WTC11 (cell line): ENCODE measurements around the gene CEP120. TPM values are rescaled to one million over a fixed set of nuclear protein-coding genes. Genes with fewer than 3 reads are reported as not detected.

Source experiments
- ATAC-seq: fragments of 200-7000 bp; cut with Tn5 transposase; 2 replicates; pipeline ENCODE4 v1.10.0; 2021; ENCODE audit warnings: mild to moderate bottlenecking, moderate library complexity
- CTCF ChIA-PET: fragments of 300-600 bp; sonication (Branson Sonifier 250); formaldehyde crosslinking; loops from one replicate; lab custom pipeline; 2021; ENCODE audit warnings: antibody characterized with exemption; lab: Charles Lee
- POLR2A ChIA-PET: fragments of 350-600 bp; sonication (Branson Sonifier 250); formaldehyde crosslinking; loops from one replicate; lab custom pipeline; 2021; ENCODE audit warnings: antibody characterized with exemption; lab: Charles Lee
- DNase-seq: peaks from one replicate; pipeline ENCODE4 v3.0.0; 2021; ENCODE audit warnings: low spot score
- H3K27ac Mint-ChIP-seq: 2 replicates; pipeline ENCODE4 v1.8.0; 2021; ENCODE audit warnings: mixed read lengths
- H3K27me3 Mint-ChIP-seq: 2 replicates; pipeline ENCODE4 v1.8.0; 2021; ENCODE audit warnings: low read depth, mild to moderate bottlenecking, moderate library complexity, mixed read lengths
- H3K36me3 Mint-ChIP-seq: 2 replicates; pipeline ENCODE4 v1.8.0; 2021; ENCODE audit warnings: mixed read lengths
- H3K4me1 Mint-ChIP-seq: 2 replicates; pipeline ENCODE4 v1.8.0; 2022; ENCODE audit warnings: mixed read lengths
- H3K4me3 Mint-ChIP-seq: 2 replicates; pipeline ENCODE4 v1.8.0; 2021; ENCODE audit warnings: mild to moderate bottlenecking, moderate library complexity, mixed read lengths
- H3K9me3 Mint-ChIP-seq: 2 replicates; pipeline ENCODE4 v1.8.0; 2021; ENCODE audit warnings: mixed read lengths
- AFF4 ChIP-seq: sonication (generic); formaldehyde crosslinking; IDR thresholded peaks from 2 replicates; pipeline ENCODE4 v1.8.1; 2023; ENCODE audit warnings: mild to moderate bottlenecking, missing genetic modification reagents, borderline replicate concordance
- CTCF ChIP-seq: fragments of 200-600 bp; IDR thresholded peaks from 2 replicates; pipeline ENCODE4 v1.8.0; 2022; ENCODE audit warnings: antibody characterized with exemption
- ESRRA ChIP-seq: sonication (generic); formaldehyde crosslinking; IDR thresholded peaks from 2 replicates; pipeline ENCODE4 v1.8.1; 2022; ENCODE audit warnings: mild to moderate bottlenecking, missing genetic modification reagents, borderline replicate concordance
- FOXK1 ChIP-seq: sonication (generic); formaldehyde crosslinking; IDR thresholded peaks from 2 replicates; pipeline ENCODE4 v1.8.0; 2022; ENCODE audit warnings: mild to moderate bottlenecking, moderate library complexity, missing genetic modification reagents
- FOXP1 ChIP-seq: sonication (generic); formaldehyde crosslinking; IDR thresholded peaks from 2 replicates; pipeline ENCODE4 v1.8.0; 2022; ENCODE audit warnings: missing genetic modification reagents, mild to moderate bottlenecking, moderate library complexity, borderline replicate concordance
- FOXP4 ChIP-seq: sonication (generic); formaldehyde crosslinking; IDR thresholded peaks from 2 replicates; pipeline ENCODE4 v1.8.0; 2022; ENCODE audit warnings: mild to moderate bottlenecking, missing genetic modification reagents
- HMGA2 ChIP-seq: fragments of 250-450 bp; sonication (Bioruptor Pico); IDR thresholded peaks from 2 replicates; pipeline ENCODE4 v1.4.0; 2021; ENCODE audit warnings: mild to moderate bottlenecking, moderate library complexity
- NFATC4 ChIP-seq: fragments of 250-450 bp; sonication (Bioruptor Pico); IDR thresholded peaks from 2 replicates; pipeline ENCODE4 v1.9.0; 2021; ENCODE audit warnings: mild to moderate bottlenecking
- NR2C2 ChIP-seq: sonication (generic); formaldehyde crosslinking; IDR thresholded peaks from 2 replicates; pipeline ENCODE4 v1.8.0; 2022; ENCODE audit warnings: mild to moderate bottlenecking, missing genetic modification reagents
- PRDM15 ChIP-seq: sonication (generic); formaldehyde crosslinking; IDR thresholded peaks from 2 replicates; pipeline ENCODE4 v1.8.0; 2022; ENCODE audit warnings: missing genetic modification reagents
- PREB ChIP-seq: sonication (generic); formaldehyde crosslinking; IDR thresholded peaks from 2 replicates; pipeline ENCODE4 v1.8.1; 2022; ENCODE audit warnings: mild to moderate bottlenecking, missing genetic modification reagents, moderate library complexity, borderline replicate concordance
- PRRX2 ChIP-seq: fragments of 250-450 bp; sonication (Bioruptor Pico); IDR thresholded peaks from 2 replicates; pipeline ENCODE4 v1.8.0; 2021; ENCODE audit warnings: mild to moderate bottlenecking
- TEAD4 ChIP-seq: sonication (generic); formaldehyde crosslinking; IDR thresholded peaks from 2 replicates; pipeline ENCODE4 v1.8.0; 2022; ENCODE audit warnings: mild to moderate bottlenecking, missing genetic modification reagents
- ZBTB43 ChIP-seq: sonication (generic); formaldehyde crosslinking; IDR thresholded peaks from 2 replicates; pipeline ENCODE4 v1.8.1; 2023; ENCODE audit warnings: mild to moderate bottlenecking, missing genetic modification reagents
- ZMAT4 ChIP-seq: fragments of 250-450 bp; sonication (Bioruptor Pico); IDR thresholded peaks from 2 replicates; pipeline ENCODE4 v1.9.0; 2021; ENCODE audit warnings: mild to moderate bottlenecking
- total RNA-seq: library from RNA; stranded (reverse); gene quantifications from 3 replicates; pipeline ENCODE4 v1.2.3, GENCODE V29; 2021

CEP120 gene
- total RNA-seq, 1 experiment from 2014 or later = 15.2 TPM

- no peak for TF ChIP-seq AFF4 (CRISPR knock-in tag)
- no peak for TF ChIP-seq ZMAT4 (CRISPR knock-in tag)
- no peak for TF ChIP-seq FOXP1 (CRISPR knock-in tag)
- peak; percentile 47 for TF ChIP-seq CTCF
- no peak for TF ChIP-seq ZBTB43 (CRISPR knock-in tag)
- TF ChIP-seq FOXP4 (CRISPR knock-in tag) = no peak
- TF ChIP-seq PREB (CRISPR knock-in tag) = no peak
- TF ChIP-seq PRDM15 = no peak
- peak; percentile 17; the same call in 1 of the 2 replicates for TF ChIP-seq HMGA2 (CRISPR knock-in tag)
Observed at GRCh38 chr5:123344816-123345426, 78.3 kb downstream of the CEP120 start (continued).

- no peak for ATAC-seq
- DNase-seq = no peak
- Mint-ChIP-seq H3K4me1 (no peaks in the 10 kb centered on the region), H3K4me3 (no peak overlapping the region), H3K27me3 (no peaks in the 10 kb centered on the region), H3K27ac (no peak overlapping the region), H3K36me3 (no peaks in the 10 kb centered on the region), H3K9me3 (no peaks in the 10 kb centered on the region)
- CTCF ChIA-PET = no interaction called here
- POLR2A ChIA-PET = no interaction called here
- TF ChIP-seq ESRRA = no peak
- TF ChIP-seq ZBTB43 (CRISPR knock-in tag) = no peak
- no peak for TF ChIP-seq TEAD4 (CRISPR knock-in tag)
- TF ChIP-seq PRRX2 (CRISPR knock-in tag) = no peak
- TF ChIP-seq FOXK1 (CRISPR knock-in tag) = no peak
- no peak for TF ChIP-seq NR2C2
- TF ChIP-seq PRDM15 = no peak
- no peak for TF ChIP-seq NFATC4 (CRISPR knock-in tag)
Observed at GRCh38 chr5:123340928-123341327, 82.3 kb downstream of the CEP120 start.
